HAP-1 (cell line): Measurements from ENCODE around the gene OSBPL7.
A peak's percentile ranks its signal among the peaks of the same experiment; 100 is the strongest.

Experiments
- DNase-seq, 2 experiments: peaks; one replicate each; pipeline ENCODE4 v3.0.0-alpha.2; 2016 to 2020; ENCODE audit warnings: low spot score in 2 of 2
- H3K27me3 ChIP-seq: fragments of 250-450 bp; sonication (Bioruptor Pico); 2 replicates; pipeline ENCODE4 v1.5.1; 2020; ENCODE audit warnings: low read depth, mild to moderate bottlenecking, moderate library complexity
- H3K36me3 ChIP-seq: fragments of 250-450 bp; sonication (Bioruptor Pico); replicated peaks from 2 replicates; pipeline ENCODE4 v1.5.1; 2020; ENCODE audit warnings: mild to moderate bottlenecking
- H3K4me1 ChIP-seq: fragments of 250-450 bp; sonication (Bioruptor Pico); 2 replicates; pipeline ENCODE4 v1.5.1; 2020; ENCODE audit warnings: mild to moderate bottlenecking
- H3K4me3 ChIP-seq: fragments of 250-450 bp; sonication (Bioruptor Pico); 2 replicates; pipeline ENCODE4 v1.5.1; 2020; ENCODE audit warnings: mild to moderate bottlenecking, moderate library complexity
- H3K9me3 ChIP-seq: fragments of 250-450 bp; sonication (Bioruptor Pico); 2 replicates; pipeline ENCODE4 v1.5.1; 2020; ENCODE audit warnings: mild to moderate bottlenecking, moderate library complexity
- in situ Hi-C: fragments of 300-500 bp; cut with MboI; formaldehyde crosslinking; loops from 3 replicates; pipeline ENCODE4 v1.14.3; 2020; ENCODE audit warnings: low sequenced_read_pairs, inconsistent platforms, mixed read lengths

Gene OSBPL7

DNA sequence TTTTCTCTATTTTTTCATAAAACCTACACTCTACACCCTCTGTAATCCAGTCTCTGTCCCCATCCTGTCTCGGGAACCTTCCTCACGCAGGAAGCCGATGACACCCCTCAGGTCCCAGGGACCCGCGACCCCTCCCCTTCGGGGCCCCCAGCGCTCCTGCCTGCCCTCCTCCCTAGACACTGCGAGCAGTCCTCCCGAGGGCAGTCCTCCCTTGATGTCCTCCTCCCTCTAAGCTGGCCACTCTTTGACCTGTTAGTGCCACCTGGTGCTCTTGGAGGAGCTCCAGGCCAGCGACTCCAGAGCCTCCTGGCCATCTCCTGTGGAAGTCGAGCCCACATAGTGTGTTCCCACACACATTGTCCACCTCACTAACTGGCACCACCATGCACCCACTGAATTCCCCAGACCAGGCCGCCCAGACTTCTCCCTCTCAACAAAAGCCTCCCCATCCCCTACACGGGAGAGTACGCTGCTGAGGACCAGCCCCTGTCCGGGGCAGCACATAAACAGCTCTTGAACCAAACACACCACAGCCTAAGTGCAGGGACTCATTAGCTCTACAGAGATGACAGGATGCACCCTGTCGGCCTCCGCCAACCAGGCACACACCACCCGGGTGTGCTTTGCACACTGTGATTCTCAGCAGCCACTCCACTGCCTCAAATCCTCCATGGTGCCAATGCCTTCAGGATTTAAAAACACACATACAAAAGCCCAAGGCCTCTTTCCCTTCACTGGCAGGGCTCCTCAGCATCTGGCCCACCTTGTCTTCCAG is 9.3 kb downstream of the OSBPL7 start:
- Histone ChIP-seq H3K9me3 (no peaks in the 10 kb centered on the region), H3K36me3 (no peaks in the 10 kb centered on the region; the same call in 1 of the 2 replicates), H3K4me1 (no peaks in the 10 kb centered on the region), H3K4me3 (no peak overlapping the region), H3K27me3 (no peaks in the 10 kb centered on the region)
- DNase-seq: no peak
- in situ Hi-C loops: no loop called here

- DNase-seq: no peak
- H3K36me3 ChIP-seq: no peaks in the 10 kb centered on the region; the same call in 1 of the 2 replicates
- no peaks in the 10 kb centered on the region for H3K4me1 ChIP-seq
- no peaks in the 10 kb centered on the region for H3K9me3 ChIP-seq
- no peaks in the 10 kb centered on the region for H3K27me3 ChIP-seq
- in situ Hi-C loops: no loop called here
- H3K4me3 ChIP-seq: no peak overlapping the region
Observed at GRCh38 chr17:47811709-47812108, 9.9 kb downstream of the OSBPL7 start.

GRCh38 chr17:47810901-47811635 is 10.5 kb downstream of the OSBPL7 start:
- in situ Hi-C loops: no loop called here
- Histone ChIP-seq H3K9me3 (no peaks in the 10 kb centered on the region), H3K36me3 (no peaks in the 10 kb centered on the region; the same call in 1 of the 2 replicates), H3K4me1 (no peaks in the 10 kb centered on the region), H3K4me3 (no peak overlapping the region), H3K27me3 (no peaks in the 10 kb centered on the region)
- no peak for DNase-seq

DNA sequence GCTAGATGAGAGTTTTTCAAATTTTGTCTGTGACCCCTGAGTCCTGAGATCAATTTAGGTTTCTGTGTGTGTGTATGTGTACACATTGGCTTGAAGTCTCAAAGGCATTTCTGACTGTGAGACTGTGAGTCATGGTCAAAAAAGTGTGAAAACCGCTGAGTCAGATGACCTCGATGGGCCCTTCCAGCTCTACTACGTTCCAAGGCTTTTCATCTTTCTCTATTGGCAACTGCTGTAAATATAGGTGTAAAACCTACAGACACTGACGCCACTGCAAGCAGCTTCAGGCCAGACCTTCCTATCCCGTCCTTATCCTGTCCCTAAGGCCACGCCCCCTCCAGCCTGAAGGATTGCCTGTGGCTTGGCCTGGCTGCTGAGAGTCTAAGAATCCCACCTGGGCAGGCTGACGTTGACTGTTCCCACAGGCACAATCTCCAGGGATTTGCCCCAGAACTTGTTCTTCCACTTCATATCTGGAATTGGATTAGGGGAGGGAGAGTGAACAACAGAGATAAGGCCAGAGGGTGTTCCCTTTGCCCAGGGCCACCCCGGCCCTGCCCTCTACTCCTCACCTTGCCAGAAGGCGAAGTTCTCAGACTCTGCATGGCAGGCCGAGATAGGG is 11.3 kb downstream of the OSBPL7 start:
- Histone ChIP-seq H3K4me3 (no peak overlapping the region), H3K9me3 (no peaks in the 10 kb centered on the region), H3K4me1 (no peaks in the 10 kb centered on the region), H3K27me3 (no peaks in the 10 kb centered on the region), H3K36me3 (no peaks in the 10 kb centered on the region; the same call in 1 of the 2 replicates)
- peak in 1 of 2 experiments; percentile 38 for DNase-seq
- in situ Hi-C loops: no loop called here

DNA sequence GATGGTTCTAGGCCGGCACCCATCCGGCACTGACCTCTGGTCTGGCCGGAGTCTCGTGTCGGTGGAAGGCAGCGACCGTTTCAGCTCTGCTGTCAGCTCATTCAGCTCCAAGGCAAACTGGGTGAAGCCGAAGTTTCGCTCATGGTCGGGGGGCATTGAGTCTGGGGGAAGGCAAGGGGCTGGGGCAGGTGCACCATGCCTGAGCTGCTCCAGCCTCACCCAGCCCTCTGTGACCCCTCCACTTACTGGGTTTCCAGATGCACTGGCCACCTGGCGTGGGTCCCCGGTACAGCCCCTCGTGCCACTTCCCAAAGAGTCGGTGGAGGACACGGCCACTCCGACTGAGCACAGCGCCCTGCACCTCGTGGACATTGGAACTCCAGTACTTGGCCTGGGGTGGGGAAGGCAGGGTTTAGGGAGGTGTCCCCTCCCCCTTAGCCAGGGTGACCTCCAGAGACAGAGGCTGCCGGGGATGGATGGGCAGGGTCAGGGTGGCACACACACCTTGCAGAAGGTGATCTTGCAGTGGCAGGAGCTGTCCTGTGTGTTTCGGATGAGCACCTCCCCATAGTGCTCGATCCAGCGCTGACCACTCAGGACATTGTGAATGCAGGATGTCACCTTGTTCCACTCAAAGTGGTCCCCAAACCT is 12.6 kb downstream of the OSBPL7 start:
- Histone ChIP-seq H3K9me3 (no peaks in the 10 kb centered on the region), H3K4me3 (no peak overlapping the region), H3K36me3 (no peaks in the 10 kb centered on the region; the same call in 1 of the 2 replicates), H3K4me1 (no peaks in the 10 kb centered on the region), H3K27me3 (no peaks in the 10 kb centered on the region)
- in situ Hi-C loops: no loop called here
- no peak for DNase-seq

DNA sequence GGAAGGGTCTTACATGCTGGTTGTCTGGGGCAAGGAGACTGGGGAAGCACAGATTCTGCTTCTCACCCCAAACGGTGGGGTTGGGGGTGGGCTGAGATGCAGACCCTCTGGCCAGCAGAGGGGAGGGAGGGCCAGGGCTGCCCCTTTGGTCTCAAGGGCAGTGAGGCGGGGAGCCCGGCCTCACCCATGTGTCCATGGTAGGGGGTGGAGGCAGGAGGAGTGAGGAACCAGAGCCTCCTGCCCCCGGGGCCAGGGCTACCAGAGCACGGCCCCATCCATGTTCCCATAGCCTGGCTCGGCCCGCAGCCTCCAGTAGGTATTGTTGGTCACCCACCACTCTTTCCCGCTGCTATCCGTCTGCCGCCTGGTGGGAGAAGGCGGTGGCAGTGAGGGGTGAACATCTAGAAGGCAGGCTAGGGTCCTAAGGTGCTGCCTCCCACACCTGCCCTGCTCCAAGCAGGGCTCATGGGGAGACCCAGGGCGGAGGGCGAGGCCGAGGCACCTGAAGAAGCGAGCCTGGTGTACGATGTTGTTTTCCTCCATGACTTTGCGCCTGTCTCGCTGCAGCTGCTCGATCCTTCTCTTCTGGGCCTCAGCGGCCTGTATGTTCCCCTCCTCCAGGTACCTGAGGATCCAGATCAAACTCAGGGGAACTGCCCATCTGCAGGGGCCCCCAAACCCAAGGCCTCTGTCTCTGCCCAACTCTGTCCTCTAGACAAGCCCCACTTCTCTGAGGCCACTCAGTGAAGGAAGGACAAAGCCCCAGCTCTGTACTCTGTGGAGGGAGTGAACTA is 13.4 kb downstream of the OSBPL7 start:
- Histone ChIP-seq H3K36me3 (no peaks in the 10 kb centered on the region; the same call in 1 of the 2 replicates), H3K9me3 (no peaks in the 10 kb centered on the region), H3K27me3 (peaks cover 6% of the 10 kb centered on the region; the same call in 1 of the 2 replicates), H3K4me3 (no peak overlapping the region), H3K4me1 (no peaks in the 10 kb centered on the region)
- DNase-seq: no peak
- in situ Hi-C loops: no loop called here

GRCh38 chr17:47807421-47807820 is 14.2 kb downstream of the OSBPL7 start:
- Histone ChIP-seq H3K27me3 (peaks cover 6% of the 10 kb centered on the region; the same call in 1 of the 2 replicates), H3K9me3 (no peaks in the 10 kb centered on the region), H3K4me3 (no peak overlapping the region), H3K4me1 (no peaks in the 10 kb centered on the region), H3K36me3 (no peaks in the 10 kb centered on the region; the same call in 1 of the 2 replicates)
- no peak for DNase-seq
- in situ Hi-C loops: no loop called here

GRCh38 chr17:47806913-47807255 is 14.7 kb downstream of the OSBPL7 start:
- Histone ChIP-seq H3K27me3 (peaks cover 6% of the 10 kb centered on the region; the same call in 1 of the 2 replicates), H3K4me1 (no peaks in the 10 kb centered on the region), H3K4me3 (no peak overlapping the region), H3K36me3 (no peaks in the 10 kb centered on the region; the same call in 1 of the 2 replicates), H3K9me3 (no peaks in the 10 kb centered on the region)
- in situ Hi-C loops: no loop called here
- no peak for DNase-seq

- Histone ChIP-seq H3K9me3 (no peaks in the 10 kb centered on the region), H3K36me3 (no peaks in the 10 kb centered on the region; the same call in 1 of the 2 replicates), H3K4me3 (no peak overlapping the region), H3K4me1 (no peaks in the 10 kb centered on the region), H3K27me3 (peaks cover 6% of the 10 kb centered on the region; the same call in 1 of the 2 replicates)
- in situ Hi-C loops: no loop called here
- no peak for DNase-seq
Observed at GRCh38 chr17:47806026-47806912, 15.3 kb downstream of the OSBPL7 start.

DNA sequence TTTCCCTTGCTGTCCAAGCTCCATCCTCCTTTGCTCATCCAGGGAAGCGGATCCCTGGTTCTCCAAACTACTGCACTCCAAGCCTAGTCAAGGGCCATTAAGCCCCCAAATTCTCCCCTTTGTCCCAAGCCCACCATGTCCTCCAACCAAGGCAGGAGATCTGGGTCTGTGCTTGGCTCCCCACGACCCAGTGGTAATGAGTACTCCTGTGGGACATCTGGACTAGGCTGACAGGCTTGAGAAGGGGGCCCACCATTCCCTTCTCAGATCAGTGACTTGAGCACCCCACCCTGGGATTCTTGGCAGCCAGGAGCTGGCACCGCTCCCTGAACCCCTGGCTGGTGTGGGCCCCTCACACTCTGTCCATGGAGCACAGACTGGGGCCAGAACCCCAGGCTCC is 17.1 kb downstream of the OSBPL7 start:
- H3K9me3 ChIP-seq: no peaks in the 10 kb centered on the region
- in situ Hi-C loops: no loop called here
- no peak overlapping the region for H3K4me3 ChIP-seq
- no peak for DNase-seq
- no peaks in the 10 kb centered on the region; the same call in 1 of the 2 replicates for H3K36me3 ChIP-seq
- H3K27me3 ChIP-seq: peaks cover 10% of the 10 kb centered on the region
- no peaks in the 10 kb centered on the region for H3K4me1 ChIP-seq

DNA sequence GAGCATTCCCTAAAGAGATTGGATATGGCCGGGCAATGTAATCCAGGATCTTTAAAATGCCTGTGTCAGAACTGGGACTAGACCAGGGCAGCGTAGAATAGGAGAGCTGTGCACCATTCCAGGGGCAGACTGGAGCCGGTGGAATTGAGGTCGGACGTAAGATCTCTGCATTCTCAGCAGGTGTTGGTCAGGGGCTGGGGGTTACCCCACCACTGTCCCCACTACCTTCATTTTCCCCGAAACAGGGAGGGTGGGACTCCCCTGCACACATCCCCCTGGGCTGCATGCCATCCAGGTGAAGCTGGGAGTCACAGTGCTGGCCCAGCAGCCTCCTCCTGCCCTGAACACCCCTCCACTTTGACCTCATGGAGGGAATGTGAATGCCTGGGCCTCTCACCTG is 17.8 kb downstream of the OSBPL7 start:
- no peak for DNase-seq
- in situ Hi-C loops: no loop called here
- Histone ChIP-seq H3K36me3 (no peaks in the 10 kb centered on the region; the same call in 1 of the 2 replicates), H3K27me3 (peaks cover 10% of the 10 kb centered on the region), H3K4me3 (no peak overlapping the region), H3K9me3 (no peaks in the 10 kb centered on the region), H3K4me1 (no peaks in the 10 kb centered on the region)

DNA sequence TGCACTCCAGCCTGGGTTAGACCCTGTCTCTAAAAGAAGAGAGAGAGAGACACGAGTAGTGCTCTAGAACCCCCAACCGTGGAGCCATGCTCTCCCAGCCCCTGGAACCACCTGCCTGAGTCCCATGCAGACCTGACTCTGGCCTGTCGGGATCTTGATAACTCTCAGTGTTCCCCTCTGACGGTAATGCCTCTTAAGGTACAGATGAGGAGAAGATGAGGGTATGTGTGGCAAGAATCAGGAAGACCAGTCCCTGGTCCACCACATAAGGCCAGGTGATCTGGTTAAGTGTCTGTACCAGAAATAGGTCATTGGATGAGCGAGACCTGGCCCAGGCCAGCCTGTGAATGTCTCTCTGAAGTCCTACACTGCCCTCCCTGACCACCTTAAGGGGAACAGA is 18.4 kb downstream of the OSBPL7 start:
- Histone ChIP-seq H3K36me3 (no peaks in the 10 kb centered on the region; the same call in 1 of the 2 replicates), H3K27me3 (peaks cover 10% of the 10 kb centered on the region), H3K9me3 (no peaks in the 10 kb centered on the region), H3K4me3 (no peak overlapping the region), H3K4me1 (no peaks in the 10 kb centered on the region)
- in situ Hi-C loops: no loop called here
- DNase-seq: no peak
